Colonic mucosa (tissue), 4 donors: ENCODE measurements around the gene PHIP. TPM values are rescaled to one million over a fixed set of nuclear protein-coding genes. Genes with fewer than 3 reads are reported as not detected.

ENCODE experiments used
- DNase-seq: peaks from one replicate; pipeline ENCODE4 v3.0.0-alpha.2; 2020
- H3K27ac ChIP-seq: fragments of 200-600 bp; one replicate; pipeline ENCODE4 v1.8.0; 2021
- H3K27me3 ChIP-seq: fragments of 200-600 bp; one replicate; pipeline ENCODE4 v1.8.0; 2021
- H3K36me3 ChIP-seq: fragments of 200-600 bp; one replicate; pipeline ENCODE4 v1.8.0; 2021
- H3K4me1 ChIP-seq: fragments of 200-600 bp; one replicate; pipeline ENCODE4 v1.8.0; 2021; ENCODE audit warnings: mild to moderate bottlenecking
- H3K4me3 ChIP-seq: fragments of 200-600 bp; one replicate; pipeline ENCODE4 v1.8.0; 2021
- H3K9ac ChIP-seq, 2 donors: one replicate each; pipeline ENCODE4 v1.7.0; 2013; ENCODE audit warnings: control low read depth in 2 of 2, low read depth in 2 of 2, low read length in 2 of 2
- H3K9me3 ChIP-seq: fragments of 200-600 bp; one replicate; pipeline ENCODE4 v1.8.0; 2021
- CTCF ChIP-seq: fragments of 200-600 bp; IDR thresholded peaks from one replicate; pipeline ENCODE4 v1.8.0; 2022; ENCODE audit warnings: antibody characterized with exemption, mild to moderate bottlenecking
- intact Hi-C: fragments of 100-400 bp; cut with DNase I; formaldehyde crosslinking; loops from one replicate; pipeline ENCODE4 v1.14.1; 2022
- total RNA-seq, 2 donors: library from RNA; stranded (reverse); fragmentation: NEBNext Ultra II Directional in 1 of 2; extraction: Animal tissue kit (Norgen Biotek cat#: 25700) in 1 of 2; gene quantifications; one replicate each; pipeline ENCODE4 v1.2.1, GENCODE V29; 2021
- donor health status: healthy.
- donor health status: DM: no; HTN: no; CAD: no.
- donor health status: DM: no; HTN: no; CAD: no.

The PHIP gene
- total RNA-seq, 2 donors from 2014 or later = 19.3 to 20.5 TPM

- Histone ChIP-seq H3K27me3 (no peaks in the 10 kb centered on the region), H3K9ac (no peak overlapping the region), H3K9me3 (no peaks in the 10 kb centered on the region), H3K4me1 (no peaks in the 10 kb centered on the region), H3K4me3 (no peak overlapping the region), H3K36me3 (no peaks in the 10 kb centered on the region), H3K27ac (no peak overlapping the region)
- no peak for DNase-seq
- intact Hi-C loops = no loop called here
- no peak for TF ChIP-seq CTCF
Observed at GRCh38 chr6:79045966-79046365, 32.1 kb downstream of the PHIP start.

DNA sequence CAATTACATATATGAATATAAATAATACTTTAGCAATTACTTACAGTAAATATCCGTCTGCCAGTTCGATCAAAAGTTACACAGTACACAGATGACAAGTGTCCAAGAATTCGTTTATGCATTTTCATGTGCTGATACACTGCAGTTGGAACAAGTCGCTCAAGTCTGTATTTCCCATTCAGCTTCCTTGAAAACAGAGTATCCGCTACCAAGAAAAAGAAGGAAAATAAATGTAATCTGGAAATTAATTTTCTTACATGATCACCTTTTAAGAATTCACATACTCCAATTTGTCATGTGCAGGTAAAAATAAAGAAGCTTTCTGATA lies 35.3 kb downstream of the PHIP start:
- Histone ChIP-seq H3K9me3 (no peaks in the 10 kb centered on the region), H3K27ac (no peak overlapping the region), H3K36me3 (no peaks in the 10 kb centered on the region), H3K27me3 (no peaks in the 10 kb centered on the region), H3K4me1 (no peaks in the 10 kb centered on the region), H3K9ac (no peak overlapping the region), H3K4me3 (no peak overlapping the region)
- no peak for TF ChIP-seq CTCF
- DNase-seq = no peak
- intact Hi-C loops = no loop called here

DNA sequence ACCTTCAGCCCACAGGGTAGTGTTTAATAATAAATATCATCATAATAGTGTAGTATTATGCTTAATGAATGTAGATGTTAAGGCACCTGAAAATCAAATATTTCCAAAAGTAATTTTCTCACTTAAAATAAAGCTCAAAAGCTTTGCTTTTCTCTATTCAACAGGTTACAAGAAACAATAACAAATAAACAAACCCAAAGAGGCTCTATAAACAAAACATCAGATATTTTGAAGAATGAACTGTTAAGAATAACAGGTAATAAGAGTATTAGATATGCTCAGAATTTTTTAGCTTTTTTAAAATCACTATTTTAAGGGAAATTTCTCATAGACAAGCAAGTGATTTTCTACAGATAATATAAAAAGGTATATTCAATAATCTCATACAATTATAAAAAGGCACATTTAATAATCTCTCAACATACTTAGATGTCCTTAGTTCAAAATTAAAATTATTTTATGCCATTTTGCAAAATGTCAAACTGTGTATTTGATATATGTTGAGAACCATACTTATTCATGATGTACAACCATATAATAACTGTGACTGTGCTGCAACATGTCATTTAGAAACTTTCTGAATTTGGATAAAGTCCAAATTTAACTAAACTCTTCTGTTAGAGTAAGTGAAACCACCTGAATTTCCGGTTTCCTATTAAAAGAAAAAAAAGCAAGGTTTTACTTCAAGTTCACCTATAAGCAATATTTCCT lies 35.8 kb downstream of the PHIP start:
- no peak overlapping the region for H3K4me3 ChIP-seq
- no peaks in the 10 kb centered on the region for H3K27me3 ChIP-seq
- no peak overlapping the region for H3K27ac ChIP-seq
- H3K36me3 ChIP-seq = no peaks in the 10 kb centered on the region
- no peak overlapping the region for H3K9ac ChIP-seq
- no peaks in the 10 kb centered on the region for H3K9me3 ChIP-seq
- DNase-seq = no peak
- TF ChIP-seq CTCF = no peak
- no peaks in the 10 kb centered on the region for H3K4me1 ChIP-seq
- intact Hi-C loops = no loop called here

- no peaks in the 10 kb centered on the region for H3K4me1 ChIP-seq
- intact Hi-C loops = no loop called here
- TF ChIP-seq CTCF = no peak
- H3K36me3 ChIP-seq = no peaks in the 10 kb centered on the region
- DNase-seq = no peak
- no peaks in the 10 kb centered on the region for H3K9me3 ChIP-seq
- H3K27me3 ChIP-seq = no peaks in the 10 kb centered on the region
- H3K27ac ChIP-seq = no peak overlapping the region
- no peak overlapping the region for H3K4me3 ChIP-seq
- H3K9ac ChIP-seq = no peak overlapping the region
Observed at GRCh38 chr6:79040083-79040482, 38.0 kb downstream of the PHIP start.

- TF ChIP-seq CTCF = no peak
- Histone ChIP-seq H3K9ac (no peak overlapping the region), H3K27ac (no peak overlapping the region), H3K4me1 (no peaks in the 10 kb centered on the region), H3K27me3 (no peaks in the 10 kb centered on the region), H3K4me3 (no peak overlapping the region), H3K36me3 (no peaks in the 10 kb centered on the region), H3K9me3 (no peaks in the 10 kb centered on the region)
- DNase-seq = no peak
- intact Hi-C loops = no loop called here
Observed at GRCh38 chr6:79038061-79038460, 40.0 kb downstream of the PHIP start.
